Brain microvascular endothelial cell (primary cell): ENCODE results near the gene BMX.

Source experiments
- DNase-seq: peaks from one replicate; pipeline ENCODE4 v3.0.0-alpha.2; 2020
- H3K27ac ChIP-seq: fragments of 250-450 bp; sonication (Bioruptor Pico); 2 replicates; pipeline ENCODE4 v1.5.1; 2020; ENCODE audit warnings: mild to moderate bottlenecking, moderate library complexity
- H3K27me3 ChIP-seq: fragments of 250-450 bp; sonication (Bioruptor Pico); replicated peaks from 2 replicates; pipeline ENCODE4 v1.5.1; 2020; ENCODE audit warnings: mild to moderate bottlenecking
- H3K36me3 ChIP-seq: fragments of 250-450 bp; sonication (Bioruptor Pico); replicated peaks from 2 replicates; pipeline ENCODE4 v1.5.1; 2020; ENCODE audit warnings: mild to moderate bottlenecking
- H3K4me3 ChIP-seq: 2 replicates; pipeline ENCODE4 v1.5.1; 2011; ENCODE audit warnings: low read depth, mild to moderate bottlenecking, control low read depth, low read length, moderate library complexity
- in situ Hi-C: cut with HindIII; loops from 2 replicates; pipeline ENCODE4 v1.10.0; 2017; ENCODE audit warnings: low sequenced_read_pairs, low pct_ligation_motif_present
- TF ChIP-seq, protein P1 (sequence below): IDR thresholded peaks from 2 replicates; pipeline ENCODE4 v1.5.1; 2011; ENCODE audit warnings: low read depth, mild to moderate bottlenecking, moderate library complexity, low read length, control low read depth, inconsistent platforms; ENCODE audit errors: missing control alignments

The BMX gene

DNA sequence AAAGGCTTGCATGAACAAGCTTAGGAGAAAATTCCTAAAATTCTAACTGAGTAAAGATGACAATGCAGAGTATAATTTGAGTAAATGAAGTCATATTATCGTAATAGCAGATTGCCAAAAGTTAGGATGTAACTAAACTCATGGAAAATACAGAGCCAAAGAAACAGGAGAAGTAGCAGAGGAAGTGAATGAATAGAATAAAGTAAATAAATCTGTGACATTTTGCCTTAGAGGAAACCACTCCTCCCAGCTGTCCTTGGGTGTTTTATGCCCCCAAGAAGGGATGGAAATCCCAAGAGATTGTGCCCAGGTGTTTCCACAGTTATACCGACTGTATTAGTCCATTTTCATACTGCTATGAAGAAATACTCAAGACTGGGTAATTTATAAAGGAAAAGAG lies 1.9 kb upstream of the BMX start:
- no peak for DNase-seq
- no peaks in the 10 kb centered on the region for H3K36me3 ChIP-seq
- TF ChIP-seq, protein P1, sequence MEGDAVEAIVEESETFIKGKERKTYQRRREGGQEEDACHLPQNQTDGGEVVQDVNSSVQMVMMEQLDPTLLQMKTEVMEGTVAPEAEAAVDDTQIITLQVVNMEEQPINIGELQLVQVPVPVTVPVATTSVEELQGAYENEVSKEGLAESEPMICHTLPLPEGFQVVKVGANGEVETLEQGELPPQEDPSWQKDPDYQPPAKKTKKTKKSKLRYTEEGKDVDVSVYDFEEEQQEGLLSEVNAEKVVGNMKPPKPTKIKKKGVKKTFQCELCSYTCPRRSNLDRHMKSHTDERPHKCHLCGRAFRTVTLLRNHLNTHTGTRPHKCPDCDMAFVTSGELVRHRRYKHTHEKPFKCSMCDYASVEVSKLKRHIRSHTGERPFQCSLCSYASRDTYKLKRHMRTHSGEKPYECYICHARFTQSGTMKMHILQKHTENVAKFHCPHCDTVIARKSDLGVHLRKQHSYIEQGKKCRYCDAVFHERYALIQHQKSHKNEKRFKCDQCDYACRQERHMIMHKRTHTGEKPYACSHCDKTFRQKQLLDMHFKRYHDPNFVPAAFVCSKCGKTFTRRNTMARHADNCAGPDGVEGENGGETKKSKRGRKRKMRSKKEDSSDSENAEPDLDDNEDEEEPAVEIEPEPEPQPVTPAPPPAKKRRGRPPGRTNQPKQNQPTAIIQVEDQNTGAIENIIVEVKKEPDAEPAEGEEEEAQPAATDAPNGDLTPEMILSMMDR = no peak
- H3K27ac ChIP-seq = no peak overlapping the region
- H3K27me3 ChIP-seq = no peaks in the 10 kb centered on the region
- in situ Hi-C loops = no loop called here
- no peak overlapping the region for H3K4me3 ChIP-seq

DNA sequence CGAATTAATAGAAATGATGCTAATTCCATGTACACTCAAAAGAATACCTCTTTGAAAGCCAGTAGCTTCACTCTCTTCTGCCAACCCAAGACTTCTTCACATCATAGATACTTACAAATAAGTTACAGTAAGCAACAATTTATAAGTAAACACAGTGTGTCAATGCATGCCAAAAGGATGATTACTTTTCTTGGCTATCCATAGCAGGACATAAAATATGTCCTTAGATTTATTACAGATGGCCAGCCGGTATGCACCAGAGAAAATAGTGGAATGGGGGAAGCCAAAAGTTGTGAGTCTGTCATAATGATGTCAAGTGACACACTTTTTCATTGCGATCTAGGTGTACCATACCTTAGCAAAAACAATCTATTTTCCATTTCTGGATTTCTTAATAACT lies 631 bp upstream of the BMX start:
- TF ChIP-seq, protein P1 = no peak
- H3K27ac ChIP-seq = no peak overlapping the region
- H3K36me3 ChIP-seq = no peaks in the 10 kb centered on the region

DNA sequence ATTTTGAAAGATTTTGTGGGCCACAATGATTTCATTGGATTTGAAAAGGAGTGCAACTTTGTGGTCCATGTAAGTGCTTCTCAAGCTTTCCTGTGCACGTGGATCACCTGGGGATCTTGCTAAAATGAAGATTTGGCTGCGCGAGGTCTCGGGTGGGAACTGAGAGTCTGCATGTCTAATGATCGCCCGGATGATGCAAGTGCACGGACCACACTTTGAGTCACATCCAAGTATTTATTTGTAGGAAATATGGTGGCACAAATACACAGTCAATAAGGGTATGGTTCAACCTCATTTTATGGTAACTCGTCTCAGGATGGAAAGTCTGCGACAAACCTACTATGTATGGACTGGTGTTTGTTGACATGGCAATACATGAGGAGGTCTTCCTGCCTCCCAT lies 899 bp downstream of the BMX start:
- no peak overlapping the region for H3K4me3 ChIP-seq
- H3K27ac ChIP-seq = no peak overlapping the region
- in situ Hi-C loops = no loop called here
- no peaks in the 10 kb centered on the region for H3K36me3 ChIP-seq
- TF ChIP-seq, protein P1 = no peak
- no peak for DNase-seq
- H3K27me3 ChIP-seq = no peaks in the 10 kb centered on the region

More for the DNA sequence above, 631 bp upstream of the BMX start:
- Histone ChIP-seq H3K27me3 (no peaks in the 10 kb centered on the region), H3K4me3 (no peak overlapping the region)
- DNase-seq = no peak
- in situ Hi-C loops = no loop called here

DNA sequence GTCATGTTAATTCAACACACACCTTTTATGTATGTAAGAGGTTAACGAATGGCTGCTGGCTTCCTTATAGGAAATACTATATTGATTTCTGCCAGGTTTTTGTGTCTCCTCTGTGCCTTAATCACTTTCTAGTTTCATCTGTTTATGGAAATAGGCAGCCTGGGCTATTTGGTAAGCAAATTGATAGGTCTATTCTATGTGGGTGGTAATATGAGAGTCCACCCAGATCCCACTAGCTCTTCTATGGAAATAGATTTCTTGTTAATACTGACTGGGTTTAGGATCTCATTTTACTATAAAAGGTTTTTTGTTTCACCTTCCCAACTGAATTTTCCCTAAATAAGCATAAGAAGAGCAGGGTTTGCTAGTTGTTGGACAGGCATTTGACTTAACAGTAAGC lies 4.1 kb downstream of the BMX start:
- TF ChIP-seq, protein P1 = no peak
- DNase-seq = no peak
- H3K27ac ChIP-seq = no peak overlapping the region
- H3K27me3 ChIP-seq = no peaks in the 10 kb centered on the region
- in situ Hi-C loops = no loop called here
- H3K4me3 ChIP-seq = no peak overlapping the region
- no peaks in the 10 kb centered on the region for H3K36me3 ChIP-seq

DNA sequence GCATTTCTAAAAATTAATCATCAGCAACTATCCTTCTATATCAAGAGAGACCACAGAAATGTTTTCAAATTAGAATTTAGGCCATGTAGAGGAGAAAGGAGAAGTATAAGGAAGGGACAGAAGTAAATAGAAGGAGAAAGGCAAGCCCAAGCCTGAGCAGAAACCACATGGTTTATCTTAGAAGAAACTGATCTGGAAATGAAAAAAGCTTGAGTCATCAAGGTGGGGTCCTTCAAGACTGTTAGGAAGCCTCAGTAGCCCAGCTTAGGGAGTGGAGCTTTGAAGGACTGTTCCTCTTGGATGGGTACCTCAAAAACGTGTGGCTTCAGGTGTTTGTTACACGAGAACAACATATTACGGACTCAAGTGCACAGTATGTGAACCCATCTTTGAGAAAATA lies 4.5 kb downstream of the BMX start:
- H3K27ac ChIP-seq = no peak overlapping the region

DNA sequence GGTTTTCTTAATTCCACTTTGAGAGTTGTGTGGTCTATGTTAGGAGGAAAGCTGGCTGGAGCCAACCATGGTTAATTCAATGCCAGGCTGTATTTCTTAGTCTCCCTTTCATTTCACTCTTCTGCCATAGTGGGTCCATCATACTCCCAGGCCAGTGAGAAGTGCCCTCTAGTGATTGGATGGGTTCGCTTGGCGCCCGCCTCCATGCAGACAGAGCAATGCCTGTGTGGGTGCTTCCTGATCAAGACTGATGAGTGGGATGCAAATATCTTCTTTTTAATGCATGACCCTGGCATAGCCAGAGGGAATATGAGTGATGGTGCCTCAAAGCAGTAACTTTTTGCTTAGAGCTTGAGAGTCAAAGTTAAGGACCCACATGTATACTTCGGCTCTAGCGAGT lies 6.4 kb downstream of the BMX start:
- no peak for DNase-seq
- TF ChIP-seq, protein P1 = no peak
- in situ Hi-C loops = no loop called here
- H3K4me3 ChIP-seq = no peak overlapping the region
- H3K27ac ChIP-seq = no peak overlapping the region
- H3K36me3 ChIP-seq = no peaks in the 10 kb centered on the region
- H3K27me3 ChIP-seq = no peaks in the 10 kb centered on the region

More for the DNA sequence above, 4.5 kb downstream of the BMX start:
- H3K36me3 ChIP-seq = no peaks in the 10 kb centered on the region
- DNase-seq = no peak
- H3K4me3 ChIP-seq = no peak overlapping the region
- no peaks in the 10 kb centered on the region for H3K27me3 ChIP-seq
- in situ Hi-C loops = no loop called here
- TF ChIP-seq, protein P1 = no peak
